WTC11 (cell line): ENCODE data around the gene RPLP1.

ENCODE experiments used
- TF ChIP-seq, protein P1 (sequence below): sonication (generic); formaldehyde crosslinking; conservative IDR thresholded peaks from 2 replicates; pipeline ENCODE4 v1.8.1; 2023; ENCODE audit warnings: mild to moderate bottlenecking, low read depth, missing genetic modification reagents, moderate library complexity
- TF ChIP-seq, protein P2 (sequence below): sonication (generic); formaldehyde crosslinking; IDR thresholded peaks from 2 replicates; pipeline ENCODE4 v1.8.0; 2023; ENCODE audit warnings: missing genetic modification reagents
- TF ChIP-seq, protein P3 (sequence below): fragments of 200-600 bp; IDR thresholded peaks from 2 replicates; pipeline ENCODE4 v1.8.0; 2022; ENCODE audit warnings: antibody characterized with exemption
- TF ChIP-seq, protein P4 (sequence below): sonication (generic); formaldehyde crosslinking; IDR thresholded peaks from 2 replicates; pipeline ENCODE4 v1.8.1; 2023; ENCODE audit warnings: mild to moderate bottlenecking, missing genetic modification reagents, moderate library complexity

DNA sequence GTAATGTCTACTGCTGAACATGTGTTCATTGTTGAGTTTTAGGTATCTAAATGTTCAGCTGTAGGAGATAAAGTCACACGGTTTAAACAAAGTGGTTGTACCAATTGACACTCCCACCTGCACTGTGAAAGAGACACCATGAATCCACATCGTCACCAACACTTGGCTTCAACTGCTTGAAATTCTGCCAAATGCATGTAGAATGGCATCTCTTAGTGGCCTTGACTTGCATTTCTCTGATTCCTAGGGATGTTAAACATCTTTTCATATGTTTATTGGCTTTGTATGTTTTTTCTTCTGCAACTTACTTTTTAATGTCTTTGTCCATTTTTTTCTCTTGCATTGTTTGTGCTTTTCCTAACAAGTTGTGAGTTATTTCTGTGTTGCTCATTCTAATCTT is 43.4 kb downstream of the RPLP1 start:
- TF ChIP-seq, protein P1, sequence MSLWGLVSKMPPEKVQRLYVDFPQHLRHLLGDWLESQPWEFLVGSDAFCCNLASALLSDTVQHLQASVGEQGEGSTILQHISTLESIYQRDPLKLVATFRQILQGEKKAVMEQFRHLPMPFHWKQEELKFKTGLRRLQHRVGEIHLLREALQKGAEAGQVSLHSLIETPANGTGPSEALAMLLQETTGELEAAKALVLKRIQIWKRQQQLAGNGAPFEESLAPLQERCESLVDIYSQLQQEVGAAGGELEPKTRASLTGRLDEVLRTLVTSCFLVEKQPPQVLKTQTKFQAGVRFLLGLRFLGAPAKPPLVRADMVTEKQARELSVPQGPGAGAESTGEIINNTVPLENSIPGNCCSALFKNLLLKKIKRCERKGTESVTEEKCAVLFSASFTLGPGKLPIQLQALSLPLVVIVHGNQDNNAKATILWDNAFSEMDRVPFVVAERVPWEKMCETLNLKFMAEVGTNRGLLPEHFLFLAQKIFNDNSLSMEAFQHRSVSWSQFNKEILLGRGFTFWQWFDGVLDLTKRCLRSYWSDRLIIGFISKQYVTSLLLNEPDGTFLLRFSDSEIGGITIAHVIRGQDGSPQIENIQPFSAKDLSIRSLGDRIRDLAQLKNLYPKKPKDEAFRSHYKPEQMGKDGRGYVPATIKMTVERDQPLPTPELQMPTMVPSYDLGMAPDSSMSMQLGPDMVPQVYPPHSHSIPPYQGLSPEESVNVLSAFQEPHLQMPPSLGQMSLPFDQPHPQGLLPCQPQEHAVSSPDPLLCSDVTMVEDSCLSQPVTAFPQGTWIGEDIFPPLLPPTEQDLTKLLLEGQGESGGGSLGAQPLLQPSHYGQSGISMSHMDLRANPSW (CRISPR knock-in tag), result no peak
- TF ChIP-seq, protein P2, sequence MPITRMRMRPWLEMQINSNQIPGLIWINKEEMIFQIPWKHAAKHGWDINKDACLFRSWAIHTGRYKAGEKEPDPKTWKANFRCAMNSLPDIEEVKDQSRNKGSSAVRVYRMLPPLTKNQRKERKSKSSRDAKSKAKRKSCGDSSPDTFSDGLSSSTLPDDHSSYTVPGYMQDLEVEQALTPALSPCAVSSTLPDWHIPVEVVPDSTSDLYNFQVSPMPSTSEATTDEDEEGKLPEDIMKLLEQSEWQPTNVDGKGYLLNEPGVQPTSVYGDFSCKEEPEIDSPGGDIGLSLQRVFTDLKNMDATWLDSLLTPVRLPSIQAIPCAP (CRISPR knock-in tag), result no peak
- TF ChIP-seq, protein P3, sequence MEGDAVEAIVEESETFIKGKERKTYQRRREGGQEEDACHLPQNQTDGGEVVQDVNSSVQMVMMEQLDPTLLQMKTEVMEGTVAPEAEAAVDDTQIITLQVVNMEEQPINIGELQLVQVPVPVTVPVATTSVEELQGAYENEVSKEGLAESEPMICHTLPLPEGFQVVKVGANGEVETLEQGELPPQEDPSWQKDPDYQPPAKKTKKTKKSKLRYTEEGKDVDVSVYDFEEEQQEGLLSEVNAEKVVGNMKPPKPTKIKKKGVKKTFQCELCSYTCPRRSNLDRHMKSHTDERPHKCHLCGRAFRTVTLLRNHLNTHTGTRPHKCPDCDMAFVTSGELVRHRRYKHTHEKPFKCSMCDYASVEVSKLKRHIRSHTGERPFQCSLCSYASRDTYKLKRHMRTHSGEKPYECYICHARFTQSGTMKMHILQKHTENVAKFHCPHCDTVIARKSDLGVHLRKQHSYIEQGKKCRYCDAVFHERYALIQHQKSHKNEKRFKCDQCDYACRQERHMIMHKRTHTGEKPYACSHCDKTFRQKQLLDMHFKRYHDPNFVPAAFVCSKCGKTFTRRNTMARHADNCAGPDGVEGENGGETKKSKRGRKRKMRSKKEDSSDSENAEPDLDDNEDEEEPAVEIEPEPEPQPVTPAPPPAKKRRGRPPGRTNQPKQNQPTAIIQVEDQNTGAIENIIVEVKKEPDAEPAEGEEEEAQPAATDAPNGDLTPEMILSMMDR, result no peak
- TF ChIP-seq, protein P4, sequence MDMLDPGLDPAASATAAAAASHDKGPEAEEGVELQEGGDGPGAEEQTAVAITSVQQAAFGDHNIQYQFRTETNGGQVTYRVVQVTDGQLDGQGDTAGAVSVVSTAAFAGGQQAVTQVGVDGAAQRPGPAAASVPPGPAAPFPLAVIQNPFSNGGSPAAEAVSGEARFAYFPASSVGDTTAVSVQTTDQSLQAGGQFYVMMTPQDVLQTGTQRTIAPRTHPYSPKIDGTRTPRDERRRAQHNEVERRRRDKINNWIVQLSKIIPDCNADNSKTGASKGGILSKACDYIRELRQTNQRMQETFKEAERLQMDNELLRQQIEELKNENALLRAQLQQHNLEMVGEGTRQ (CRISPR knock-in tag), result no peak
